Natural killer cell (primary cell): ENCODE results near the gene ZFAND3. TPM values are rescaled to one million over a fixed set of nuclear protein-coding genes. Genes with fewer than 3 reads are reported as not detected.

Experiments used
- ATAC-seq, 3 donors: fragments of 150-1000 bp in 2 of 3; fragments of 200-7000 bp in 1 of 3; cut with Tn5 transposase; 1 replicate in 1 of 3; 2 replicates in 2 of 3; pipeline ENCODE4 v1.10.0; 2021; ENCODE audit warnings: mild to moderate bottlenecking in 2 of 3, moderate library complexity in 2 of 3
- DNase-seq, 2 donors: peaks; one replicate each; pipeline versions ENCODE4 v3.0.0 to v3.0.0-alpha.2; 2013 to 2021; ENCODE audit warnings: mixed read lengths in 1 of 2
- H3K27ac ChIP-seq: one replicate; pipeline ENCODE4 v1.5.1; 2013; ENCODE audit warnings: mild to moderate bottlenecking, low read length
- H3K27me3 ChIP-seq: one replicate; pipeline ENCODE4 v1.6.1; 2013; ENCODE audit warnings: low read length; ENCODE audit not compliant: control insufficient read depth, insufficient read depth
- H3K36me3 ChIP-seq: one replicate; pipeline ENCODE4 v1.6.1; 2013; ENCODE audit warnings: low read length; ENCODE audit not compliant: control insufficient read depth, insufficient read depth
- H3K4me1 ChIP-seq: one replicate; pipeline ENCODE4 v1.6.1; 2013; ENCODE audit warnings: low read length; ENCODE audit not compliant: control insufficient read depth, insufficient read depth
- H3K4me3 ChIP-seq: one replicate; pipeline ENCODE4 v1.5.1; 2013; ENCODE audit warnings: low read length
- H3K9me3 ChIP-seq: one replicate; pipeline ENCODE4 v1.6.1; 2013; ENCODE audit warnings: low read length; ENCODE audit not compliant: control insufficient read depth, insufficient read depth
- H3K27ac Mint-ChIP-seq, 2 donors: one replicate each; pipeline ENCODE4 v1.8.0; 2022; ENCODE audit warnings: mild to moderate bottlenecking in 2 of 2, mixed read lengths in 2 of 2, moderate library complexity in 1 of 2
- H3K27me3 Mint-ChIP-seq, 2 donors: one replicate each; pipeline ENCODE4 v1.8.0; 2022; ENCODE audit warnings: low read depth in 2 of 2, mixed read lengths in 2 of 2
- H3K36me3 Mint-ChIP-seq: one replicate; pipeline ENCODE4 v1.8.0; 2022; ENCODE audit warnings: mixed read lengths
- H3K4me1 Mint-ChIP-seq, 2 donors: one replicate each; pipeline ENCODE4 v1.8.0; 2022; ENCODE audit warnings: mixed read lengths in 2 of 2
- H3K4me3 Mint-ChIP-seq: one replicate; pipeline ENCODE4 v1.8.0; 2022; ENCODE audit warnings: mild to moderate bottlenecking, moderate library complexity, mixed read lengths
- H3K9me3 Mint-ChIP-seq, 2 donors: one replicate each; pipeline ENCODE4 v1.8.0; 2022; ENCODE audit warnings: mixed read lengths in 2 of 2
- WGBS: methylation state at CpG from one replicate; pipeline ENCODE4 v1.1.7; 2013; ENCODE audit warnings: missing lambda C conversion rate; ENCODE audit not compliant: insufficient coverage; 5-methylcytosine and 5-hydroxymethylcytosine counted together
- intact Hi-C: fragments of 100-400 bp; cut with micrococcal nuclease; formaldehyde crosslinking; loops from one replicate; pipeline ENCODE4 v1.14.2; 2022
- total RNA-seq, 4 donors: library from RNA; stranded (reverse); fragments of 120-200 nt in 1 of 4; gene quantifications; one replicate each; pipeline versions ENCODE4 v1.2.3 to v1.2.4, GENCODE V29; 2013 to 2022
- TF ChIP-seq, protein P1 (sequence below): fragments of 200-600 bp; IDR thresholded peaks from one replicate; pipeline ENCODE4 v1.8.0; 2022; ENCODE audit warnings: antibody characterized with exemption

The ZFAND3 gene
- total RNA-seq, 3 donors from 2014 or later (not counting 1 experiment from before 2014, with no cell fraction given): 87.7 to 97.4 (median 90.1) TPM

DNA sequence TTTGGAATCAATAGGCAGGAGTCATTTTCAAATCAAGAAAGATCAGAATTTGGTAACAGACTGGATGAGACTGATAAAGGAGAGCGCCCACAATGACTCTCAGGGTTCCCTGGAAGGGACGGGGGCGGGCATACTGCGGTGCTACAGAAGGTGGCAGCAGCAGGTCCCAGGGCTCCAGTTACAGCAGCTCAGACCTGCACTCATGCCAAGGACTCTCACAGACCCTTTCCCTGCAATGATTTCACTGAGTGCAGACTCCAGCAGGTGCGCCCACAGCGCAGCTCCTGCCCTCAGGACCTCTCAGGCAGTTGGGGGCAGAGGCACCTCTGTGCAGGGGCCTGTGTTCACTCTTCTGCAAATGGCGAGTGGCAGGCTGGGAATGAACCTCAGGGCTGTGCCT, 359.8 kb downstream of the ZFAND3 start:
- Mint-ChIP-seq H3K27ac (no peak overlapping the region), H3K4me3 (no peak overlapping the region), H3K4me1 (peaks cover 0 to 17% of the 10 kb centered on the region in 2 donors), H3K27me3 (no peaks in the 10 kb centered on the region), H3K9me3 (no peaks in the 10 kb centered on the region), H3K36me3 (no peaks in the 10 kb centered on the region)
- no peaks in the 10 kb centered on the region for H3K27me3 ChIP-seq
- H3K4me1 ChIP-seq: no peaks in the 10 kb centered on the region
- DNase-seq (no peak), ATAC-seq (no peak)
- no peaks in the 10 kb centered on the region for H3K9me3 ChIP-seq
- no peaks in the 10 kb centered on the region for H3K36me3 ChIP-seq
- WGBS: 95% methylated on average over 7 of the region's 7 CpGs
- no peak overlapping the region for H3K4me3 ChIP-seq
- intact Hi-C loops: no loop called here
- no peak overlapping the region for H3K27ac ChIP-seq
- TF ChIP-seq, protein P1, sequence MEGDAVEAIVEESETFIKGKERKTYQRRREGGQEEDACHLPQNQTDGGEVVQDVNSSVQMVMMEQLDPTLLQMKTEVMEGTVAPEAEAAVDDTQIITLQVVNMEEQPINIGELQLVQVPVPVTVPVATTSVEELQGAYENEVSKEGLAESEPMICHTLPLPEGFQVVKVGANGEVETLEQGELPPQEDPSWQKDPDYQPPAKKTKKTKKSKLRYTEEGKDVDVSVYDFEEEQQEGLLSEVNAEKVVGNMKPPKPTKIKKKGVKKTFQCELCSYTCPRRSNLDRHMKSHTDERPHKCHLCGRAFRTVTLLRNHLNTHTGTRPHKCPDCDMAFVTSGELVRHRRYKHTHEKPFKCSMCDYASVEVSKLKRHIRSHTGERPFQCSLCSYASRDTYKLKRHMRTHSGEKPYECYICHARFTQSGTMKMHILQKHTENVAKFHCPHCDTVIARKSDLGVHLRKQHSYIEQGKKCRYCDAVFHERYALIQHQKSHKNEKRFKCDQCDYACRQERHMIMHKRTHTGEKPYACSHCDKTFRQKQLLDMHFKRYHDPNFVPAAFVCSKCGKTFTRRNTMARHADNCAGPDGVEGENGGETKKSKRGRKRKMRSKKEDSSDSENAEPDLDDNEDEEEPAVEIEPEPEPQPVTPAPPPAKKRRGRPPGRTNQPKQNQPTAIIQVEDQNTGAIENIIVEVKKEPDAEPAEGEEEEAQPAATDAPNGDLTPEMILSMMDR: no peak

GRCh38 chr6:38179794-38180430, 360.4 kb downstream of the ZFAND3 start:
- Mint-ChIP-seq H3K36me3 (no peaks in the 10 kb centered on the region), H3K27me3 (no peaks in the 10 kb centered on the region), H3K27ac (no peak overlapping the region), H3K4me3 (no peak overlapping the region), H3K9me3 (no peaks in the 10 kb centered on the region), H3K4me1 (peaks cover 0 to 17% of the 10 kb centered on the region in 2 donors)
- intact Hi-C loops: no loop called here
- H3K36me3 ChIP-seq: no peaks in the 10 kb centered on the region
- TF ChIP-seq, protein P1: no peak
- H3K9me3 ChIP-seq: no peaks in the 10 kb centered on the region
- H3K4me1 ChIP-seq: no peaks in the 10 kb centered on the region
- ATAC-seq (no peak), DNase-seq (no peak)
- no peak overlapping the region for H3K27ac ChIP-seq
- H3K4me3 ChIP-seq: no peak overlapping the region
- WGBS: 94% methylated on average over 12 of the region's 12 CpGs
- no peaks in the 10 kb centered on the region for H3K27me3 ChIP-seq

- no peaks in the 10 kb centered on the region for H3K27me3 Mint-ChIP-seq
- H3K4me1 ChIP-seq: no peaks in the 10 kb centered on the region
- WGBS: 95% methylated on average over 11 of the region's 12 CpGs
- DNase-seq (no peak), ATAC-seq (no peak)
- no peaks in the 10 kb centered on the region for H3K27me3 ChIP-seq
- no peaks in the 10 kb centered on the region for H3K36me3 Mint-ChIP-seq
- H3K4me3 Mint-ChIP-seq: no peak overlapping the region
- TF ChIP-seq, protein P1: no peak
- intact Hi-C loops: no loop called here
- H3K4me1 Mint-ChIP-seq: peaks cover 0 to 17% of the 10 kb centered on the region in 2 donors
- no peak overlapping the region for H3K27ac Mint-ChIP-seq
- no peak overlapping the region for H3K4me3 ChIP-seq
- H3K9me3 ChIP-seq: no peaks in the 10 kb centered on the region
- no peaks in the 10 kb centered on the region for H3K9me3 Mint-ChIP-seq
- H3K27ac ChIP-seq: no peak overlapping the region
- H3K36me3 ChIP-seq: no peaks in the 10 kb centered on the region
Measured at GRCh38 chr6:38180586-38180985, 361.1 kb downstream of the ZFAND3 start.

- Mint-ChIP-seq H3K27ac (no peak overlapping the region), H3K4me1 (peaks cover 0 to 15% of the 10 kb centered on the region in 2 donors), H3K4me3 (no peak overlapping the region), H3K36me3 (no peaks in the 10 kb centered on the region), H3K27me3 (no peaks in the 10 kb centered on the region), H3K9me3 (no peaks in the 10 kb centered on the region)
- TF ChIP-seq, protein P1: no peak
- WGBS: 86% methylated on average over 6 of the region's 6 CpGs
- H3K9me3 ChIP-seq: no peaks in the 10 kb centered on the region
- DNase-seq (no peak), ATAC-seq (no peak)
- no peak overlapping the region for H3K4me3 ChIP-seq
- H3K36me3 ChIP-seq: no peaks in the 10 kb centered on the region
- intact Hi-C loops: no loop called here
- H3K4me1 ChIP-seq: no peaks in the 10 kb centered on the region
- no peak overlapping the region for H3K27ac ChIP-seq
- H3K27me3 ChIP-seq: no peaks in the 10 kb centered on the region
Measured at GRCh38 chr6:38182426-38182825, 362.9 kb downstream of the ZFAND3 start.
